Myocyte (in vitro differentiated cells): ENCODE results near the gene FAM156A. TPM values are rescaled to one million over a fixed set of nuclear protein-coding genes. Genes with fewer than 3 reads are reported as not detected.
"Not testable (repeated sequence)": the region's sequence is repeated elsewhere in the genome, so short reads cannot be mapped to it uniquely, and the experiment has no call there.

Experiments
- DNase-seq: peaks from one replicate; pipeline ENCODE4 v3.0.0-alpha.2; 2012; ENCODE audit warnings: low read depth
- total RNA-seq: library from RNA; depleted of rRNA; stranded (reverse); fragments of >200 nt; gene quantifications from 2 replicates; pipeline ENCODE4 v1.2.3, GENCODE V29; 2014

FAM156A gene
- total RNA-seq, 1 donor from 2014 or later = 16.7 TPM

DNA sequence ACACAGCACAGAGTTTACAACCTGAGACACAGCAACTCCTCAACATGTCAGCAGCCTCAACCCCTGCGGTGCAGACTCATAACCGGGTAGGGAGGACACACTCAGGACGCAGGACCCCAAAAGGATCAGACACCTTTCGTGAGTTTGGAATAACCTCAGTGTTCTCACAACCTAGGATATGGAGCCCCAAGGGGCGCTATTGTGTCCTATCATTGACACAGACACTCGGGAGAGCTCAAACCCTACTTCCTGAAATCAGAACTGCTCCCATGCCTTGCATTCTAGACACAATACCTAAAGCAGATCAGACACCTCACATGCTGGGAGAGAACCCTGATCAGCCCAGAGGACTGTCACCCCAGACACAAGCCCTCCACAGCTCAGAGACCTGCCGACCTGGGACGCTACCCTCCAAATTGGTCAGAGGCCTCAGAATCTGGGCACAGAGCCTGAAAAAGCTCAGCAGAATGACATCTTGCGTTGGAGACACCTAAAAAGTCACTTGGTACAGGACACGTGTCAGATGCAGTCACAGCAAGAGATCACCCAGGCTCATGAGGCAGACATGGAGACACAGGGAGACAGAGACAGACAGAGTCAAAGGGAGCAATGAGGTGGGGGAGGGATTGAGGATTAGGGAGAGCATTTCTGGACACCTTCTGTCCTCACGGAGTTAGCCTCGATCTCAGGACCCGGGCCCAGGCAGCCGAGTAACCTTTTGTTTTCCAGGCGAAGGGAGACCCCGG lies 8.8 kb upstream of the FAM156A start:
- DNase-seq = not testable (repeated sequence)

DNA sequence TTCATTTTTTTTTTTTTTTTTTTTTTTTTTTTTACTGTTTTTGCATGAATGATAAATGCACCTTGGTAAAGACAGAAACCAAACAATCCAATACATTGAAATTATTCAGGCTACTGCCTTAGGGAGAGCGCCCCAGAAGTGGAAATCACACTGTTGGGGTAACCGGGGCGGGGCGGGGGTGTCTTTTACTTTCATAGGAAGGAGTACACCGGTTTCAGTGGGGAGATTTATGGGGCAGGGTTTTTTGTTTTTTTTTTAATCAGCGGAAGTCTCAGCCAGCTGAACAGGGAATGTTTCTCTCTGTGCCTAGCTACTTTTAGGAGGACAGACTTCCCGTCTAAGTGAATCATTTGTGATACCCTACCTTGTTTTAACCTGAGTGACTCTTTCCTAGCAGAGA lies 643 bp upstream of the FAM156A start:
- not testable (repeated sequence) for DNase-seq

DNA sequence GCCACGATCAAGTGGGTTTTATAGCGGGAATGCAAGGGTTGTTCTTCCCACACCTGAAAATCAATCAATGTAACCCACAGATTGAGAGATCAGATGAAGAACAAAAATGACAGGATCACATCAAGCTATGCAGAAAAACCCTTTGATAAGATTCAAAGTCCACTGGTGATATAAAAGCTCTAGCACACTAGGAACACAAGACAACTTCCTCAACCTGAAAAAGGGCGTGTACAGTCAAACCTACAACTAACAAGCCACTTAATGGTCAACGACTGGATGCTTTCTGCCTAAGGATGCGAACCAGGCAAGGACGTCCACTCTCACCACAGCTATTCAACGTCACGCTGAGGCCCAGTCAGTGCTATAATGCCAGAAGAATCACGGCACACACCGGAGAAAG lies 8.4 kb downstream of the FAM156A start:
- DNase-seq = not testable (repeated sequence)

DNA sequence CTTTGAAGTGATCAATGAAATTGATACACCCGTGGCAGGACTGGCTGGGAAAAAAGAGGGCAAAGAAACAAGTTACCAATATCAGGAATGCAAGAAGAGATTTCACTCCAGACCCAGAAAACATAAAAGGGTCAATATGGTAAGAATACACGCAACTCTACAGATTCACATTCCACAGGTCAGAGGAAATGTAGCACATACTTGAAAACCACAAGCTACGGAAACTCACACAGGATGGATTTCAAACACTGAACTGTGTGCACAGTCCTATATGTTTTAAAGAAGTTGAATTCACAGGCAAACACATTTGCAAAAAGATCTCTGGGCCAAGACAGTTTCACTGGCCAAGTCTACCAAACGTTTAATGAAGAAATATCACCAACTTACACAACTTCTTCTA lies 9.0 kb downstream of the FAM156A start:
- not testable (repeated sequence) for DNase-seq

DNA sequence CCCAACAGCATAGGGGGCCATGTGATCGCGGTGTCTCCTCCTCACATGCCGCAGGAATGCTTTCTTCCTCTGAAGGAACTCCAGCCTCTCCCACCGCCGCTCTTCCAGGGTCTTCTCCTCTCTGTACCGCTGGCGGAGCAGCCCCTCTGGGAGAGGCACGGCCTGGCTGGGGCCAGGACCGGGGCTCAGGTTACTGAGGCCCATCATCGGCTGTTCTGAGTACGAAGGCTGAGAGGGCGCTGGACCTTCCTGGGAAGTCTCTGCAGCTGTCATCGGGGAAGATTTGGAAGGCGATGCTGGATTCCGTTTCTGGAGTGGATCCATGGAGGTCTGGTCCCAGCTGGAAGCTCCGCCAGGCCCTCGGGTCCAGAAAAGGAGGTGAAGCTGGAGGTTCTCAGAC lies 10.1 kb downstream of the FAM156A start:
- DNase-seq = not testable (repeated sequence)

DNA sequence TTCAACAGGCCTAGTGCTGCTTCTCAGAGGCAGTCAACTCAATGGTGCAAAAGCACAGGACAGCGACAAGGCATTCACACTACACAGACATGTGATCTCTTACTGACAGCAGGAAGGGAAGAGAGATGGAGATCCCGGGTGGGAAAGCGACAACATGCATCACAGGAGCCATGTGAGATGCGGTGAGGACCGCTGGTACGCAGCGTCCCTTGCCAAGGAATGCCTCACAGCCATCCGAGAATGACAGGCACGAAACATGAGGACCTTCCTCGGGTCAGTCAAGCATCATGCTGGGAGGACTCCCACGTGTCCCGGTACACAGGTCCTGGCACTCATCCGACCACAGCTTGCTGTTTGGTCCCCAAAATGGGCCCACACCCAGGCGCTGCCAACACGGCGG lies 10.8 kb downstream of the FAM156A start:
- DNase-seq = not testable (repeated sequence)

DNA sequence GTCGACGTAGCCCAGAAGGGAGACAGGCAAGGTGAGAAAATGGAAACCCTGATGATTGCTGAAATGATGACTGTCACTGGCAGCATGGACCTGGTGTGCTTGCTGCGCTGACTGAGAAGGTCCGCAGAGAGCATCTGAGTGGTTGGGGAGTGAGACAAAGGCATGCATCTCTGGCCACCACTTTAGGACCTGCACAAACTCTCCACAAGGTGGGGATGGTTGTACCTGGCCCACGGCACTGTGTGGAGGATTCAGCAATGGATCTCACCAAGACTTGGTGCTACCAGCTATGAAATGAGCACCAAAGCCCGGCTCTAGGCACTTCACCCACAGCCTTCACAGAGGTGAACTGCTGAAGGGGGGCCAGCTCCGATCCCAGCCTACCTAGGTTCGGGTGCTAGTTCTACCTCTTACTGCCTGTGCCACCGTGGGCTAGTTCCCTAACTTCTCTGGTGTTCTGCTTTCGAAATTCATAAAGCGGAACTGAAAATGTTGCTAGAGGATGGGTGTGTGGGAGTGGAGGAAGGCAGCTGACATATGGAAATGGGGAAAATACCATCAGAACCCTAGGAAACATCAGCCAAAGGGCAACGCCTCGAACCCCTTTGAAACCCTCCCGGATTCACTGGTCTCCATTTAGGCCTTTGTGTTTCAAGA lies 12.4 kb downstream of the FAM156A start:
- DNase-seq = not testable (repeated sequence)

DNA sequence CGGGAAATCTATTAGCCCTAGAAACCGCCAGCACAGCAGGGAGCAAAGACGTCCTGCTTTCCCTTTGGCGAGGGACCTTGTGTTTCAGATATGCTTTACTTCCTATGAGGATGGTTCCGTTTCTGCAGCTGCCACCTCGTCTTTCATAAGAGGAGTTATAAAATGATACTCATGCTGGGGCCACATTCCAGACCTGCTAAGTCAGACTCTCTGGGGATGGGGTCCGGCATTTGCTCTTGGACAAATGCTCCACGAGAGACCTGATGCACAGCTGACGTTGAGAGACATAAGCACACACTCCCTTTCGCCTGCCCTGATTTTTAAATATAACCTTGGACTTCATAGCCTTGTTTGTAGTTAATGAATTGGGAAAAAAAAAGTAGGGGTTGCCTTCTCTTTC lies 16.6 kb downstream of the FAM156A start:
- not testable (repeated sequence) for DNase-seq

DNA sequence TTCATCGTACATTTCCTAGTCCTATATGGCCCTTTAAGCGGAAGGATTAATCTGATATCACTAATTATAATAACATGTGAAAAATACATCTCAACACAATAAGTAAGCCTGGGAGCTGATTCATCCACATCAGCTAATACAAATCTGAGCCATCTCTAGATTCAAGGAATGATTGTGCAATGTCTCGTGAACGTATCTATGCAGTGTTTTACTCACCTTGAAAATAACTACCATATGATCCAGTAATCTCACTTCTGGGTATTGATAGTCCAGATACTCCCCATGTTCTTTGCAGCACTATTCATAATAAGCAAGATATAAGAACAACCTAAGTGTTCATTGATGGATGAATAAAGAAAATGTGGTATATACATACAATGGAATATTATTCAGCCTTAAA lies 17.6 kb downstream of the FAM156A start:
- DNase-seq = not testable (repeated sequence)

DNA sequence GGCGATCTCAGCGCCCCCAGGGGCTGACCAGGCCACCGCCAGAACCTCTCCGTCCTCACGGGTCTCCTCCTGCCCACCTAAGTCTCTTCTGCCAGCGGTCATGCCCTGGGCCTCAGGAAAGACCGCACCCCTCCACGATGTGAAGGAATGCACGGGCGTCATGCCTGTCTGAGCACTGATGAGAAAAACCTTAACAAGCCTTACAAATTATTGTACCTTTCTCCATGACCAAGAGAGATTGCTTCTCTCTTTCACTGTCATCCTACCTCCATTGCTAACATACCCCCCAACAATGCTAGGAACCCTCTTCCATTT lies 22.9 kb downstream of the FAM156A start:
- not testable (repeated sequence) for DNase-seq

DNA sequence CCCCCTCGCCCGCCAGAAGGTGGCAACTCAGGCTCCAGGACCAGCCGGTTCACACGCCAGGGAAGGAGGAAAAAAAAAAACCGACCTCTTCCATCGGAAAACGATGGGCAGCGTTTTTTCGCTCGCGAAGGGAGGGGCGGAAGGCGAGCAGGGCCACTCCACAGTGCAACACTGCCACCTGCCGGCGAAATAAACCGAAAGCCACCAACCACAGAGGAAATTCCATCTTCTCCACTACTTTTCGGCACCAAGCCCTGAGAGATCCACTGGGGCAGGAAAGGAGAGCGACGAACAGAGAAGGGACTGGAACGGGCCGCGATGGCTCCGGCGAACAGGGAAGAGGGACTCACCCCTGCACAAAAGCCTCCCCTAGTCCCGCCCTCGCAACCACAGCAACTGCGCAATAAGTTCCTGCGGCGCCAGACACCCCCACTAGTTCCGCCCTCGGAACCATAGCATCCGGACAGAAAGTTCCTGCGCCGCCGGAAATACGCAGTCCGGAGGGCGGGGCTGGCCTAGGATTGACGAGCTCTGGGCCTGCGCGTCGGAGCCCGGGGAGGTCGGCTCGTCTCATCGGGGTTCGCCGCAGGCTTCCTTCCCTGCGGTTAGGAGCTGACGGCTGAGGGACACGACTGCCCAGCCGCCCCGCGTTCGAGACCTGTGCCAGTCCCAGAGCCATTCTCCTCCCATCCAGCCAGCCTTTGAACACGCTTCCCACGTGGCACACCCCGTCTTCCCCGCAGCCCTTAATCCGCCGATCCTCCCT lies 23.4 kb downstream of the FAM156A start:
- DNase-seq = peak; percentile 93

DNA sequence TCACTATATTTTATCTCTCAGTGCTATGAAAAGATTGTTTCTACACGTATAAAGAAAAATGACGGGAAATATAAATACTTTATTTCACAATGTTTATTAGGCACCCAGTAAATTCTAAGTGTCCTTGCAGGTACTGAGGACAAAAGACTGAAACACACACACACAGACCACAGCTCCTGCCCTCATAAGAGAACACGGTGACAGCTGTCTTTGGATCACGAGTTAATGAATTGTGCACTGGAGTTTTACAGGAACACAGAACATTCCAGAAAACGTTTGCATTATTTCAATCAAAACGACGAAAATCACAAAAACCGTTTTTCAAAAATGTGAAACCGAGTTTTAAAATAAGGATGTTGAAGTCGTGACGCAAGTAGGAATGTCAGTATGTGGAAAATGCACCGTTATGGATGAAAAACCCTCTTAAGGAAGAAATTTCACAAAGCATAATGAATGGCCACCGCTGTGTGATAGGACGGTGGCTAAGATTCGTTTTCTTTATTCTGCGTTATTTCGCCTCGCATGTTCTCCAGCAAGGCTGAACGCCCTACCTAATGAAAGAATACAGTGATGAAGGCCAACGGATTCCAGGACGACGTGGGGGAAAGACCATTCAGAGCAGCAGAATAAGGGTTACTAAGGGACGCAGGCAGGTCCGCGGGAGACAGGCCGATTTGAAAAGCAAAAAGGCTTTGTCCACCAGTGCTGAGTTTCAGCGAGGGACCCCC lies 24.2 kb downstream of the FAM156A start:
- DNase-seq = peak; percentile 56

DNA sequence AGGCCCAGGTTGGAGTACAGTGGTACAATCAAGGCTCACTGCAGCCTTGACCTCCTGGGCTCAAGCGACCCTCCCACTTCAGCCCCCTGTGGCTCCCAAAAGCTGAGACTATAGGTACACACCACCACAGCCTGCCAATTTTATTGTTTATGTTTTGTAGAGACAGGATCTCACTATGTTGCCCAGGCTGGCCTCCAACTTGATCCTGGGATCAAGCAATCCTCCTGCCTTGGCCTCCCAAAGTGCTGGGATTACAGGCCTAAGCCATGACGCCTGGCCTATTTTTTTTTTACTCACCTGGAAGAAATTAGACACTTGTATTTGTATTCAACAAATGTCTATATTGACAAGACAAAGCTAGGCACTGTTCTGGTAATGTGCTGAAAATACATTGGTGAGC lies 25.1 kb downstream of the FAM156A start:
- DNase-seq = no peak

DNA sequence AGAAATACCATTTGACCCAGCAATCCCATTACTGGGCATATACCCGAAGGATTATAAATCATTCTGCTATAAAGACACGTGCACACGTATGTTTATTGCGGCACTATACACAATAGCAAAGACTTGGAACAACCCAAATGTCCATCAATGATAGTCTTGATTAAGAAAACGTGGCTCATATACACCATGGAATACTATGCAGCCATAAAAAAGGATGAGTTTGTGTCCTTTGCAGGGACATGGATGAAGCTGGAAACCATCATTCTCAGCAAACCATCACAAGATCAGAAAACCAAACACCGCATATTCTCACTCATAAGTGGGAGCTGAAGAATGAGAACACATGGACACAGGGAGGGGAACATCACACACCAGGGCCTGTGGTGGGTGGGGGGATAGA lies 28.1 kb downstream of the FAM156A start:
- not testable (repeated sequence) for DNase-seq

DNA sequence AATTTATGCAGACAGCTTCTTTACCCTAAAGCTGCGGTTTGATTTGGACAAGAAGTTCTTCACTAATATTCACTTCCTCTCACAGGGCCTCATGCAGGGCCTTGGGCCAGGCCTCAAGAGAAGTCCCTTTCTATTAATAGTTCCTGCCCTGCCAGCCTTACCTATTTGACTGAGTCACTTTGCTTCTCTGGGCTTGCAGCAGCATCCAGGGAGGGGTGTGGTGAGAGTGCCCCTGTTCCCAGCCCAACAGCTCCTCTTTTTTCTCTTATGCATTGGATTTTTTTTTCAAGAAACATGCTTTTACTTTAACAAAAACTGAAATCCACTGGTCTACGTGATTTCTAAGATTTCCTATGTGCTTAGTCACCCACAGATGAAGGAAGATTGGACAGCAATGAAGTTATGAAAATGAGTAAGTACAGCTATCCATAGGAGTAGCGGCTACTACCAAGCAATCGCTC lies 34.5 kb downstream of the FAM156A start:
- DNase-seq = peak; percentile 56

DNA sequence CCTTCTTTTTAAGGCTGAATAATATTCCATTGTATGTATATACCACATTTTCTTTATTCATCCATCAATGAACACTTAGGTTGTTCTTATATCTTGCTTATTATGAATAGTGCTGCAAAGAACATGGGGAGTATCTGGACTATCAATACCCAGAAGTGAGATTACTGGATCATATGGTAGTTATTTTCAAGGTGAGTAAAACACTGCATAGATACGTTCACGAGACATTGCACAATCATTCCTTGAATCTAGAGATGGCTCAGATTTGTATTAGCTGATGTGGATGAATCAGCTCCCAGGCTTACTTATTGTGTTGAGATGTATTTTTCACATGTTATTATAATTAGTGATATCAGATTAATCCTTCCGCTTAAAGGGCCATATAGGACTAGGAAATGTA lies 43.6 kb downstream of the FAM156A start:
- DNase-seq = not testable (repeated sequence)

DNA sequence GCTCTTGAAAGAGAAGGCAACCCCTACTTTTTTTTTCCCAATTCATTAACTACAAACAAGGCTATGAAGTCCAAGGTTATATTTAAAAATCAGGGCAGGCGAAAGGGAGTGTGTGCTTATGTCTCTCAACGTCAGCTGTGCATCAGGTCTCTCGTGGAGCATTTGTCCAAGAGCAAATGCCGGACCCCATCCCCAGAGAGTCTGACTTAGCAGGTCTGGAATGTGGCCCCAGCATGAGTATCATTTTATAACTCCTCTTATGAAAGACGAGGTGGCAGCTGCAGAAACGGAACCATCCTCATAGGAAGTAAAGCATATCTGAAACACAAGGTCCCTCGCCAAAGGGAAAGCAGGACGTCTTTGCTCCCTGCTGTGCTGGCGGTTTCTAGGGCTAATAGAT lies 44.6 kb downstream of the FAM156A start:
- not testable (repeated sequence) for DNase-seq

DNA sequence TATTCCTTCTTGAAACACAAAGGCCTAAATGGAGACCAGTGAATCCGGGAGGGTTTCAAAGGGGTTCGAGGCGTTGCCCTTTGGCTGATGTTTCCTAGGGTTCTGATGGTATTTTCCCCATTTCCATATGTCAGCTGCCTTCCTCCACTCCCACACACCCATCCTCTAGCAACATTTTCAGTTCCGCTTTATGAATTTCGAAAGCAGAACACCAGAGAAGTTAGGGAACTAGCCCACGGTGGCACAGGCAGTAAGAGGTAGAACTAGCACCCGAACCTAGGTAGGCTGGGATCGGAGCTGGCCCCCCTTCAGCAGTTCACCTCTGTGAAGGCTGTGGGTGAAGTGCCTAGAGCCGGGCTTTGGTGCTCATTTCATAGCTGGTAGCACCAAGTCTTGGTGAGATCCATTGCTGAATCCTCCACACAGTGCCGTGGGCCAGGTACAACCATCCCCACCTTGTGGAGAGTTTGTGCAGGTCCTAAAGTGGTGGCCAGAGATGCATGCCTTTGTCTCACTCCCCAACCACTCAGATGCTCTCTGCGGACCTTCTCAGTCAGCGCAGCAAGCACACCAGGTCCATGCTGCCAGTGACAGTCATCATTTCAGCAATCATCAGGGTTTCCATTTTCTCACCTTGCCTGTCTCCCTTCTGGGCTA lies 48.9 kb downstream of the FAM156A start:
- DNase-seq = not testable (repeated sequence)

DNA sequence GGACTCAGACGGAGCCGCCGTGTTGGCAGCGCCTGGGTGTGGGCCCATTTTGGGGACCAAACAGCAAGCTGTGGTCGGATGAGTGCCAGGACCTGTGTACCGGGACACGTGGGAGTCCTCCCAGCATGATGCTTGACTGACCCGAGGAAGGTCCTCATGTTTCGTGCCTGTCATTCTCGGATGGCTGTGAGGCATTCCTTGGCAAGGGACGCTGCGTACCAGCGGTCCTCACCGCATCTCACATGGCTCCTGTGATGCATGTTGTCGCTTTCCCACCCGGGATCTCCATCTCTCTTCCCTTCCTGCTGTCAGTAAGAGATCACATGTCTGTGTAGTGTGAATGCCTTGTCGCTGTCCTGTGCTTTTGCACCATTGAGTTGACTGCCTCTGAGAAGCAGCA lies 50.4 kb downstream of the FAM156A start:
- DNase-seq = not testable (repeated sequence)

DNA sequence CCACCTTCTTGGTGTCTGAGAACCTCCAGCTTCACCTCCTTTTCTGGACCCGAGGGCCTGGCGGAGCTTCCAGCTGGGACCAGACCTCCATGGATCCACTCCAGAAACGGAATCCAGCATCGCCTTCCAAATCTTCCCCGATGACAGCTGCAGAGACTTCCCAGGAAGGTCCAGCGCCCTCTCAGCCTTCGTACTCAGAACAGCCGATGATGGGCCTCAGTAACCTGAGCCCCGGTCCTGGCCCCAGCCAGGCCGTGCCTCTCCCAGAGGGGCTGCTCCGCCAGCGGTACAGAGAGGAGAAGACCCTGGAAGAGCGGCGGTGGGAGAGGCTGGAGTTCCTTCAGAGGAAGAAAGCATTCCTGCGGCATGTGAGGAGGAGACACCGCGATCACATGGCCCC lies 51.2 kb downstream of the FAM156A start:
- DNase-seq = not testable (repeated sequence)

DNA sequence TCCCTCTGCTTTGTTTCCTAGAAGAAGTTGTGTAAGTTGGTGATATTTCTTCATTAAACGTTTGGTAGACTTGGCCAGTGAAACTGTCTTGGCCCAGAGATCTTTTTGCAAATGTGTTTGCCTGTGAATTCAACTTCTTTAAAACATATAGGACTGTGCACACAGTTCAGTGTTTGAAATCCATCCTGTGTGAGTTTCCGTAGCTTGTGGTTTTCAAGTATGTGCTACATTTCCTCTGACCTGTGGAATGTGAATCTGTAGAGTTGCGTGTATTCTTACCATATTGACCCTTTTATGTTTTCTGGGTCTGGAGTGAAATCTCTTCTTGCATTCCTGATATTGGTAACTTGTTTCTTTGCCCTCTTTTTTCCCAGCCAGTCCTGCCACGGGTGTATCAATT lies 52.2 kb downstream of the FAM156A start:
- DNase-seq = not testable (repeated sequence)
